HG03558 (cell line): ENCODE measurements around the gene KCNAB2.

ENCODE experiments used
- ATAC-seq: cut with Tn5 transposase; IDR thresholded peaks from one replicate; pipeline ENCODE4 v1.9.1; 2021; ENCODE audit warnings: moderate number of reproducible peaks; ENCODE audit not compliant: unreplicated experiment; ENCODE audit errors: extremely low read depth

KCNAB2 gene

DNA sequence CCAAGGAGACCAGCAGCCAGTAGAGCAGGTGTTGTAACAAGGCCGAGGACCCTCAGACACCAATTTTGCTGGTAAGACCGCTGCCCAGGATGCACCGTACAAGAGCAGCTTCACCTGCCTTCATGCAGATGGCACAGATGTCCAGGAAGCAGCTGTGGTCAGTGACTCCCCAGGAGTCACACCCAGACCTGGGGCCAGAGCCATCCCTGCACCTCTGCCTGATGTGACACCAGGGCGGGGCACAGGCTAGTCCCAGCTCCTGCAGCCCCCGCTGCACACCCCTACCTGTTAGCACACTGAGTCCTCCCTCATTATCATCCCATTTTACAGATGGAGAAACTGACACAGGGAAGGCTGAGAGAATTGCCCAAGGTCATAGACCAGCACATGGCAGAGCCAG, 16.3 kb upstream of the KCNAB2 start:
- ATAC-seq = no peak

GRCh38 chr1:6030132-6030531, 15.6 kb upstream of the KCNAB2 start:
- no peak for ATAC-seq

GRCh38 chr1:6030547-6031261, 15.0 kb upstream of the KCNAB2 start:
- ATAC-seq = no peak

DNA sequence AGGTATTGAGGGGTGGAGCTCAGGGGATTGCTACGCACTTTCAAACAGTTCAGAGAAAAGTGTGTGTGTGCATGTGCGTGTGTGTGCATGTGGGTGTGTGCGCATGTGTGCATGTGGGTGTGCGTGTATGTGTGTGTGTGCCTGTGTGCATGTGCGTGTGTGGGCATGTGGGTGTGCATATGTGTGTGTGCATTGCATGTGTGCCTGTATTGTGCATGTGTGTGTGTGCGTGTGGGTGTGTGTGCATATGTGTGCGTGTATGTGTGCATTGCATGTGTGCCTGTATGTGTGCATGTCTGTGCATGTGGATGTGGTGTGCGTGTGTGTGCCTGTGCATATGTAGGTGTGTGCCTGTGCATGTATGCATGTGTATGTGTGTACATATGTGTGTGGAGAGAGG, 12.6 kb upstream of the KCNAB2 start:
- ATAC-seq = no peak

- ATAC-seq = no peak
Measured at GRCh38 chr1:6033986-6034749, 11.5 kb upstream of the KCNAB2 start.

GRCh38 chr1:6034750-6035096, 11.0 kb upstream of the KCNAB2 start:
- ATAC-seq = no peak

GRCh38 chr1:6035303-6035702, 10.4 kb upstream of the KCNAB2 start:
- no peak for ATAC-seq

DNA sequence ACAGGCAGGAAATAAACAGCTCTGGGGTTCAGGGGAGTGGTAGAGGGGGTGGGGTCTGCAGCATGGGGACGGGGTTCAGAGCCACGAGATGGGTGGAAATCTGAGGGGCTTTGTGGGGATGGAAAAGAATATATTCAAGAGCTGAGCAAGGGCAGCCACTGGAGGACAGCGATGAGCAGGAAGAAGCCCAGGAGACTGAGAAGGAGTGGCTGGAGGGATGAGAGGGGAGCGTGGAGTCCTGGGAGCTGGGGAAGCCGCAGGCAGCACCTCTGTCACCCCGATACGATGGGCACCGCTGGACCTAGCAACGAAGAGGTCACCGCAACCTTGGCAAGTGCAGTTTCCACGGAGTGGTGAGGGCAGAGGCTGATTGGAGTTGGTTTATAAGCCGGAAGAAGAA, 10.0 kb upstream of the KCNAB2 start:
- ATAC-seq = no peak

DNA sequence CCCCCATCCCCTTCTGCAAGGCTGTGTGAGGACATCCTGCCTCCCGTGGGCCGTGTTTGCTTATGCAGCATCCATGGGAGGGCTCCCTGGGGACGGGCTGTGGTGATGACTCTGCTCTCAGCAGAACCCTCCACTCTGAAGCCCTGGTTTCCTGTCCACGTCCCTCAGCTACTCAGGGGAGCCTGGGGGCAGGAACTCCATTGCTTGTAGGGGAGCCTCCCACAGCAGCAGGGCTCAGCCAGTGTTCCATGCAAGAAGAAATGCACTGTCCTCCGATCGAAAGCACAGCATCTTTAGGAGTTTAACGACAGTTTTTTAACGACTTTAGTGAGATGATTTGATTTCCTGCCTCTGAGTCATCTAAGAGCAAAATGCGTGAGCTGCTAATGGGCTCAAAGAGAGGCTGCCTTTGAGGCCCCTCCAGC, 8.3 kb upstream of the KCNAB2 start:
- no peak for ATAC-seq

DNA sequence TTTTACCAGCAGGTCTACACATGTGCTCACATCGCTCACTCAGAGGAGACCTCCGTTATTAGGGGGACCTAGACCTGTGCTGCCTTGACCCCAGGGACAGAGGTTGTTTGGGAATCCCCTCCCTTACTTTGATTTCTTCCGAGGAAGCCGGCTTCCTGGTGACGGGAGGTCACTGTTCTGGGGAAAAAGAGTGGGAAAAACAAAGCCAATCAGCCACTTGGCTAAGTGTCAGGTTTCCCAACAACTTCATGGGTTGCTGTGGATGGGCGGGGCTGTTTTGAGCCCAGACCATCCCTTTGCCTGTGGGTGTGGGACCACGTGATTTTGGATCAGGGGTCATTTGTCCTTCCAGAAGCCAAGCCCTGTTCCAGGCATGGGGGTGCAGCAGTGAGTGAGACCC, 7.1 kb upstream of the KCNAB2 start:
- ATAC-seq = no peak

DNA sequence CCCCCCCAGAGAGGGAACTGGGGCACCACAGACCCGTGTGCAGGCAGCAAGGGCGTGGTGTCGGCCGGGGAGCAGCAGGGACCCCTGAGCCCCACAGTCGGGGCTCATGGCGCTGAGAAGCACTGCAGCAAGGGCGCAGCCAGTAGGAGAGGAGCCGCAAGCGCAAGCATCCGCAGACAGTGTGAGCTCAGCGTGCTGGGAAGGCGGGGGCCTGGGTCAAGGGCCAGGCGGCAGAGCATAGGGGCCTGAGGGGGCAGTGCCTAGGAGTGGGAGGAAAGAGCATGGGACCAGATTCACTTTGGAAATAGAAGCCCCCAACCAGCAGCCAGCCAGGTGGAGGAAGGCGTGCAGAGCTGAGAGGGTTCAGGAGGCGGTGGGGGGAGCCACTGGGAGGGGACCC, 6.7 kb upstream of the KCNAB2 start:
- no peak for ATAC-seq

GRCh38 chr1:6040444-6040843, 5.2 kb upstream of the KCNAB2 start:
- ATAC-seq = no peak

- no peak for ATAC-seq
Measured at GRCh38 chr1:6040861-6041415, 4.8 kb upstream of the KCNAB2 start.

DNA sequence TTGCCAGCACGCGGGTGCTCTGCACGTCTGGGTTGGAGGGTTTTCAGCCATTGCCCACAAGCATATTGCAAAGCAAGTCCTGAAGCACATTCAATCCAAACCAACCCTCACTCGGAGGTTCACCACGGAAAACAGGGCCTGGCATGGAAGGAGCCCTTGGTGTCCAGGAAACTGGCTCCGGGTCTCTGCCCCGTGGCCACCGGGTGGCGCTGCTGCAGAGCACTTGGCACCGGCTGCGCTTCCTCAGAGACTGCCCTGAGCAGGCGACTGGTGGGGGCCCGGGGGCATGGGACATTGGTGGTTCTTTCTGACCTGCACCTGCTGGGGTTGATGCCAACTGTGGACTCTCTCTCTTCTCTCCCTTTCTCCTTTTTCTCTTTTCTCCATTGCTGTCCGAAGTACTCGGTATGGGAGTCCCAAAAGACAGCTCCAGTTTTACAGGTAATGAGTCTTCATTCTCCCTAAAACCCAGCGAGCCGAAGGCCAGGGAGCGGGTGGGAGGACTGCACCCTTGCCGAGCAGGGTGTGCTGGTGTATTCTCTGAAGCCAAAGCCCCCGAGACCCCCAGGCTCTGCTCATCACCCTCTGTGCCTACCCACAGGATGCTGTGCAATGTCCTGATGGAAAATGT, 4.1 kb upstream of the KCNAB2 start:
- ATAC-seq = no peak

- no peak for ATAC-seq
Measured at GRCh38 chr1:6043561-6043960, 2.1 kb upstream of the KCNAB2 start.

- ATAC-seq = no peak
Measured at GRCh38 chr1:6044481-6045109, 1.1 kb upstream of the KCNAB2 start.

GRCh38 chr1:6045110-6045502, 582 bp upstream of the KCNAB2 start:
- no peak for ATAC-seq

DNA sequence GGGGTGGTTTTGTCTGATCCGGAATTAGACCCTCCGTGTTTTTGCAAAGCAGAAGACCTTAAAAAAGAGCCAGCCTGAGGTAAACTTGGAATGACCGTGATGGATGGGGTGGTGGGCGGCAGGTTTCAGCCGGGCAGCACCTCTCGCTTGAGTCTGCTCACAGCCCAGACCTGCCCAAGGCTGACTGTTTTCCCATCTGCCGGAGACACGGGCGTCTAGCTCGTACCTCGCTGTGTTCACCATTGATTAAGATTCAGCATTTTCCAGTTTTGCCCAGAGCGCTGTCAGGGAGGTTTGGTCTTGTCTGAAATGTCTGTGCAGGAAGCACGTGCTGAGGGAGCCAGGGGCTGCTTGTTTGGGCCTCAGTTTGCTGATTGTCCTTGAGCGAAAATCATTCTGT, 591 bp downstream of the KCNAB2 start:
- ATAC-seq = no peak

GRCh38 chr1:6048179-6048867, 2.6 kb downstream of the KCNAB2 start:
- no peak for ATAC-seq

- ATAC-seq = no peak
Measured at GRCh38 chr1:6049419-6049818, 3.7 kb downstream of the KCNAB2 start.
